GM13976 (cell line): ENCODE data around the gene CPE.

Experiments used
- DNase-seq: peaks from one replicate; pipeline ENCODE4 v3.0.0; 2012; ENCODE audit warnings: low spot score
- in situ Hi-C: fragments of 300-500 bp; cut with MboI; formaldehyde crosslinking; loops from one replicate; pipeline ENCODE4 v1.12.0; 2022; ENCODE audit warnings: low sequenced_read_pairs, mixed read lengths, inconsistent platforms; ENCODE audit not compliant: unreplicated experiment
- TF ChIP-seq, protein P1 (sequence below): IDR thresholded peaks from 2 replicates; pipeline ENCODE4 v1.5.1; 2012; ENCODE audit warnings: borderline replicate concordance, mild to moderate bottlenecking; ENCODE audit not compliant: insufficient read depth; ENCODE audit errors: extremely low read depth, missing control alignments, control extremely low read depth

CPE gene

GRCh38 chr4:165351359-165352130, 27.3 kb upstream of the CPE start:
- DNase-seq, result no peak
- TF ChIP-seq, protein P1, sequence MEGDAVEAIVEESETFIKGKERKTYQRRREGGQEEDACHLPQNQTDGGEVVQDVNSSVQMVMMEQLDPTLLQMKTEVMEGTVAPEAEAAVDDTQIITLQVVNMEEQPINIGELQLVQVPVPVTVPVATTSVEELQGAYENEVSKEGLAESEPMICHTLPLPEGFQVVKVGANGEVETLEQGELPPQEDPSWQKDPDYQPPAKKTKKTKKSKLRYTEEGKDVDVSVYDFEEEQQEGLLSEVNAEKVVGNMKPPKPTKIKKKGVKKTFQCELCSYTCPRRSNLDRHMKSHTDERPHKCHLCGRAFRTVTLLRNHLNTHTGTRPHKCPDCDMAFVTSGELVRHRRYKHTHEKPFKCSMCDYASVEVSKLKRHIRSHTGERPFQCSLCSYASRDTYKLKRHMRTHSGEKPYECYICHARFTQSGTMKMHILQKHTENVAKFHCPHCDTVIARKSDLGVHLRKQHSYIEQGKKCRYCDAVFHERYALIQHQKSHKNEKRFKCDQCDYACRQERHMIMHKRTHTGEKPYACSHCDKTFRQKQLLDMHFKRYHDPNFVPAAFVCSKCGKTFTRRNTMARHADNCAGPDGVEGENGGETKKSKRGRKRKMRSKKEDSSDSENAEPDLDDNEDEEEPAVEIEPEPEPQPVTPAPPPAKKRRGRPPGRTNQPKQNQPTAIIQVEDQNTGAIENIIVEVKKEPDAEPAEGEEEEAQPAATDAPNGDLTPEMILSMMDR, result no peak
- in situ Hi-C loops, result no loop called here

GRCh38 chr4:165355900-165356300, 22.9 kb upstream of the CPE start:
- peak; percentile 11 for DNase-seq
- TF ChIP-seq, protein P1, result peak; percentile 29
- in situ Hi-C loops, result no loop called here

- in situ Hi-C loops, result no loop called here
- TF ChIP-seq, protein P1, result no peak
- DNase-seq, result no peak
Measured at GRCh38 chr4:165359506-165359905, 19.3 kb upstream of the CPE start.

DNA sequence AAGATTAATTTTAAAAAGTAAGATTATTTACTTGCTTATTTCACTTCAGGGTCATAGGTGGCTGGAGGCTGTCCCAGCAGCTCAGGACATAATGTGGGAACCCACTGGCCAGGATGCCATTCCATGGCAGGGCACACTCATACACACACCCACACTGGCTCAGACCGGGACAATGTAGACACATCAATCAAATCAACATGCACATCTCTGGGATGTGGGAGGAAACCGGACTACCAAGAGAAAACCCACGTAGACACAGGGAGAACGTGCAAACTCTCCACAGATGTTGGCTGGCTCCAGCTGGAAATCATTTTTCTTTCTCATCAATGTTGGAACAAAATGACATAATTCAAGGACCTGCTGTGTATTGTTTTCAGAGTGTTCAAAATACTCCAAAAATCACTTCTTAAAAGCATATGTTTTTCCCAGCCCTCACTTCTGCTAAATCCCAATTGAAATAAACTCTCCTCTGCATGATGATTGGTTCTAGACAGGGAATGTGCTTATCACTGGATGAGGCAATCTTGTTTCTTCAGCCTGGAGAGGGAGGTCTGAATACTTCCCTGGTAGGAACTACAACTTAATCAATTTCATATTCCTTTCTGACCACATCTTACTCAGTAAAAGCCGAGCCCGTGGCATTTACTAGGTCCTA, 18.6 kb upstream of the CPE start:
- TF ChIP-seq, protein P1, result no peak
- in situ Hi-C loops, result no loop called here
- DNase-seq, result no peak

GRCh38 chr4:165360985-165361670, 17.7 kb upstream of the CPE start:
- no peak for DNase-seq
- TF ChIP-seq, protein P1, result no peak
- in situ Hi-C loops, result no loop called here

GRCh38 chr4:165361810-165362209, 17.0 kb upstream of the CPE start:
- DNase-seq, result no peak
- TF ChIP-seq, protein P1, result no peak
- in situ Hi-C loops, result no loop called here
